NCI-H1417 treated with DMSO at 0.1 percent for 48 hours (cell line): Measurements from ENCODE around the gene POLR2B.
"Not testable (repeated sequence)": the region's sequence is repeated elsewhere in the genome, so short reads cannot be mapped to it uniquely, and the experiment has no call there.

Source experiments
- DNase-seq: peaks from one replicate; lab custom pipeline; 2025; lab: John Stamatoyannopoulos, UW

Gene POLR2B

GRCh38 chr4:56986952-56987351, 8.3 kb downstream of the POLR2B start:
- DNase-seq: no peak

- DNase-seq: no peak
Observed at GRCh38 chr4:56990109-56990905, 11.6 kb downstream of the POLR2B start.

GRCh38 chr4:56995525-56995924, 16.8 kb downstream of the POLR2B start:
- DNase-seq: no peak

DNA sequence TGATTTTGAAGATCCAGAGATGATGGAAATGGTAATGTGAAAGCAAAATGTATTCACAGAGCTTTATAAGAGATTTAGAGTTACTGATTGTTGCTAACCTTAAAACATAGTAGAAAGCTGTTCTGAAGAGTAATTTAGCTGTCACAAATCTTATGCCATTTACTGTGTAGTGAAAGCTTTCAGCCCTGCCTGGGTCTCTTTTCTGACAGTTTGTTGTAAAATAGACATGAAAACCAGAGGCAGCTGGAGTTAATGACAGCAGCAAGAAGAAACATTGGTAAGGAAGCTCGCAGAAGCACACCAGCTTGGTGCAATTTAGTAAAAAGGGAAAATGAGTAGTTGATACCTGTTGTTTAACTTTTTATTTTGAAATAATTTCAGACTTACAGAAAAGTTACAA, 21.1 kb downstream of the POLR2B start:
- no peak for DNase-seq

GRCh38 chr4:57013543-57014120, 34.9 kb downstream of the POLR2B start:
- no peak for DNase-seq

DNA sequence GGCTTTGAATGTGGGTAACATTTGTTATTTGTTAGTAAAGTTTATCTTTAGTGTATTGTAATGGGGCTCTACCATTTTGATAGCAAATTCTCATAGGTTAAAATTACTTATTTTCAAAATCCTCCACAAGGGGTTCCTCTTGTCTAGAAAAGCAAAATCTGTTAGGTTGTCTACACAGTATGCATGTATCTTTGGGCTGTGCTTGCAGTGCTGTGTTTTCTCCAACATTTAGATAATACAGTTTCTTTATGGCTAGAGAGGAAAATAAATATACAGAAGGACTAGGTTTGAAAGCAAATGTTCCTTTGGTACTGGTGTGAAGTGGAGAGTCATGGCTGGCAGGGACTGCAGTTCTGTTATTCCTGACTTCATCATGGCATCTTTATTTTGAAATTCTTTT, 40.3 kb downstream of the POLR2B start:
- no peak for DNase-seq

- DNase-seq: no peak
Observed at GRCh38 chr4:57020467-57021101, 41.9 kb downstream of the POLR2B start.

DNA sequence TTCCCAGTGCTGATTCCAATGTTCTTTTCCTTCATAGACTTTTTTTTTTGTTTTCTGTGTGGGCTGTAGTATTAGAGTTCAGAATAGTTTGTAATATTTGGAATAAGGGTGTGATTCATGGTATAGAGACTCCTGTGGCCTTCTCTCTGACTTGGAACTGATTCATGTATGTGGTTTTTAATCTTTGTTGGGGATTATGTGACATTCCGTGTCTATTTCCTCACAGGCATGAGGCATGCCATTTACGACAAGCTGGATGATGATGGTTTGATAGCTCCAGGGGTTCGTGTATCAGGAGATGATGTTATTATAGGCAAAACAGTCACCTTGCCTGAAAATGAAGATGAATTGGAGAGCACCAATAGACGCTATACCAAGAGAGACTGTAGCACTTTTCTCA, 44.4 kb downstream of the POLR2B start:
- no peak for DNase-seq

DNA sequence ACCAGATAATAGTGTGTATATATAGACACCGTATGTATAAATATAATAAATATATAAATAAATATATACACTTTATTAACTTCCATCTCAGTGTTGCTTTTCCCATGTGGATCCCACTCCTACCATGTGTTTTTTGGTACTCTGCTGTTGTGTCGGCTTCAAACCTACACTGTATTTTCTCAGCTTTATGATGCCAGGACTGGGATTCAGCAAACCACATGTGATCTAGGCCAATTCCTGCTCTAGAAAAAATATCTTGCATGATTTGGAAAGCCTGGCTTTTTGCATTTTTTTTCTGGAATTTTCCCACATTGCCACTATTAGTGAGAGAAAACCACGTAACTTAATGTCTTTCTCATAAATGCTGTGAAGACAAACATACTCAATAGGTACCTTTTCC, 55.8 kb downstream of the POLR2B start:
- no peak for DNase-seq

DNA sequence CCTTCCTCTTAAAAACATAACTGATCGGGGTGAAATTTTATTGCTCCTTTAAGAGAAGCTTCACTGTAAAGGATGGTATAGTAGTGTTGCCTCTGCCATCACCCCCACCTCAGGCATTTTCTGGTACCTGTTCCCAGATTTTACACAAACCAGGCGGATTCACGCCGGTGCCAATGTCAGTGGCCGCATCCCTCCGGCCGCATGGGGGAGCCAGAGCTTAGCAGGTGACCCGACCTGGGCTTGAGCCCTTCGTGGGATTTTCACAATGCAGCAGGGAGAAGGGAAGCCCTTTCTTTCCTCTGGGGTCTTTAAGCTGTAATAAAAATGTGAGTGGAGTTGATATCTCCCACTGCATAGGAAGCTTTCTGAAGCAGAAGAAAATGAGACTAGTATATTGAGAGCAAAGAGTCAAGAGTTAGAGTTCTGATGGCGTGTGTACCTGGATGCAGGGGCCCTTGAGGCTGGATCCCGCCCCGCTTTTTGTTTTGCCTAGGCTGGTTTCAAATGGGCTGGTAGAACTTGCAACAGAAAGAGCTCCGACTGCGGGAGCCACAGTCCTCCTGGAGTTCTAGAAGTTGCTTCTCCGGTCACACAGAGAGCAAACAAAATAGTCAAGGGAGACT, 59.4 kb downstream of the POLR2B start:
- no peak for DNase-seq

DNA sequence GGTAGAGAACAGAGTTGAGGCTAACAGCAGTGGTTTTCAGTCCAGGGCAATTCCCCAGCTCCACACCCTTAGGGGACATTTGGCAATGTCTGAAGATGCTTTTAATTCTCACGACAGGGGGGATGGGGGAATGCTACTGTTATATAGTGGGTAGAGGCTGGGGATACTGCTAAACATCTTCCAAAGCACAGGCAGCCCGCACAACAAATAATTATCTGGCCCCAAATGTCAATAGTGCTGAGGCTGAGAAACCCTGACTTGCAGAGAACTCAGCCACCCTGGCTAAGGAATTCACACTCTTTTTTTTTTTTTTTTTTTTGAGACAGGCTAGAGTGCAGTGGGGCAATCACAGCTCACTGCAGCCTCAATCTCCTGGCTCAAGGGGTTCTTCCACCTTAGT, 60.6 kb downstream of the POLR2B start:
- no peak for DNase-seq

DNA sequence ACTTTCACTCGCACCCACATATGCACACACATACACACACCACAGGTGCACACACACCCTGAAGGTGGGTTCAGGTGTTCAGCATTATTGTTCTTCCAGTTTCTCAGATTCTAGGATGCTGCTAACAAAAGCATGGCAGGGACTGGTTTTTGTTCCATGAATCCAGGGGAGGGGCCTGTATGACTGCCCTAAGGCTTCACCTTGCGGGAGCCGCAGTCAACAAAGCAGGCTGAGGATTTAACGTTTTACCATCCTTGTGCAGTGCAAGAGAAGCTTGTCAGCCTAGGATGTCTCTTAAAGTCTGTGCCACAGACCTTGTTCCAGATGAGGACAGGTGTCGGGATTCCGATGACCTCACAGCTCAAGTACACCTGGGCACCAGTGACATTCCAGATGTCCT, 61.8 kb downstream of the POLR2B start:
- no peak for DNase-seq

GRCh38 chr4:57041020-57041419, 62.3 kb downstream of the POLR2B start:
- no peak for DNase-seq

- DNase-seq: no peak
Observed at GRCh38 chr4:57042711-57043169, 64.0 kb downstream of the POLR2B start.

DNA sequence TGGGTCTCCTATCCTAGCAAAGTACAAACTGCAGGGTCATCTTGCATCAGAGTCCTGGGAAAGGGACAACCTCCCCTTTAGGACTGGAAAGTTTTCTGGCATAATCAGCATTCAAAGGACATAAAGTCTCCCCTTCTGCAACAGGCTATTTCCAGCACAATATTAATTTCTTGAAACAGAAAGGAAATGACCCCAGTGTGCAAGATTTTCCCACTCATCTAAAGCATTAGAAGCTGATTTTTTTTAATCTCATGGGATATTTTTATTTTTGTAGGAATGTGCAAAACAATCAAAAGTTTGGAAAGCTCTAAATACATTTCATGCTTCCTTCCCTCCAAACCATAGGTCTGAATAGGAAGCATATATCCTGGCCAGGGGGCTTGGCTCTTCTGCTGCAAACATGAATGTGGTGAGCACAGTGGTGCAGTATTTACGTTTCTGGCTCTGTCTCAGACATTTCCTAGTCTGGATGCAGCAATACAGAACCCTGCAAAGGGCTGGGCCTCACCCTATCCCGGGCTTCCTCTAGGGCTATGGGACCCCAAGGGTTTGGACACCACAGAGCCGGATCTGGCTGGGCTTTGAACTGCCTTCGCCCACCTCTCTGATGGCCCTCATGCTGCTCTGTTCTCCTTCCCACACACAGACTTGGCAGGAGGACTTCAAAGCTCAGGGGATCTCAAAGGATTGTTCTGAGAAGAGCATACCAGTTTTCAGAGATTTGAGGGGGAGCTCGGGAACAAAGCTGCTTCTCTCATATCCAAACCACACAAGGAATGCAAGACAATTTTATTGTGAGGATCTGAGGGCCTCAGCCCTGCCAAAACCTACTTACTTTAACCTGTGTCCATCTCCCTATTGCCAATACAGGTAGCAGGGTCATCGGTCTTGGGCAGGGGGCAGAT, 64.9 kb downstream of the POLR2B start:
- DNase-seq: no peak

- no peak for DNase-seq
Observed at GRCh38 chr4:57044279-57044678, 65.6 kb downstream of the POLR2B start.

DNA sequence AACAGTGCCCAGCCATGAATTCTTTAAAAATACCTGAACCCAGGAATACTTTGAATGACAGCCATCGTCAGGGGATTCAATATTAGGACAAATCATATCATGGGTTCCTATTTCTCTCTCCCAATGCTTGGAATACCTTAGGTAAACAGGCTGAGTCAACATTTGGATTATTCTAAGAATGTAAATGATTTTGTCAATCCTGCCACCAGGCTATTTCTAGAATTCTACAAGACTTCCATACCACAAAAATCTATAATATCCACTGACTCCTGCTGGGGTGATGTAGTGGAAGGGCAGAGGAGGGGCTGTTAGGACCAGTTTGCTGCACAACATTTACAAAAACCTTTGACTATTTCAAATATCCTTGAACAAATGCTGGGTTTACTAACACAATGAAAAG, 66.3 kb downstream of the POLR2B start:
- no peak for DNase-seq

DNA sequence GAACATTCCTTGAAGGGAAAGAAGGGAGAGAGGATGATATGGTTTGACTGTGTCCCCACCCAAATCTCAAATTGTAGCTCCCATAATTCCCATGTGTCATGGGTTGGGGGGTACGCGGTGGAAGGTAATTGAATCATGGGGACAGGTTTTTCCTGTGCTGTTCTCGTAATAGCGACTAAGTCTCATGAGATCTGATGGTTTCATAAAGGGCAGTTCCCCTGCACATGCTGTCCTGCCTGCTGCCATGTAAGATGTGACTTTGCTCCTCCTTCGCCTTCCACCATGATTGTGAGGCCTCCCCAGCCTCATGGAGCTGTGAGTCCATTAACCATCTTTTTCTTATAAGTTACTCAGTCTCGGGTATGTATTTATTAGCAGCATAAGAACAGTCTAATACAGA, 68.3 kb downstream of the POLR2B start:
- DNase-seq: not testable (repeated sequence)

- DNase-seq: no peak
Observed at GRCh38 chr4:57048590-57049304, 70.1 kb downstream of the POLR2B start.

GRCh38 chr4:57051095-57051494, 72.4 kb downstream of the POLR2B start:
- no peak for DNase-seq

DNA sequence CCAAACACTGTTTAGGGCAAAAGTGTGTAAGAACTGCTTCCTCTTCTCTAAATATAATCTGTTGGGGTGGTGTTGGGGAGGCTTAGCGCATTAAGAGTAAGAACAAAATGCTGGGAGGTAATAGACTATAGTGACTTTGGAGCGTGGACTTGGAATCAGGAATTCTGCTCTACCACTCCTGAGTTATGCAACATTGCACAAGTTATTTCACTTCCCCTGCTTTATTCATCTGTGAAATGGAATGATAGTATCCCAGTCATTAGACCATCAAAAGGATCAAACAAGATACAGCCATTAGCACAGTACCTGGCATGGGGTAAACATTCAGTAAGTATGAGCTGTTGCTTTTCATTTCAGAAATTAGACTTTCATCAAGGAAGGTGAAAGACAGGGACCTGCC, 72.8 kb downstream of the POLR2B start:
- no peak for DNase-seq
